ENCODE measurements around the gene CERS6. TPM values are rescaled to one million over a fixed set of nuclear protein-coding genes. Genes with fewer than 3 reads are reported as not detected.

CERS6 gene
- total RNA-seq, 1 donor from 2014 or later = 55.3 TPM

- DNase-seq (ENCODE audit: low read depth) (no peak), FAIRE-seq (no peak)
- H3K4me3 ChIP-seq (ENCODE audit: low read depth, low read length) = no peak overlapping the region
- no peaks in the 10 kb centered on the region for H3K36me3 ChIP-seq (ENCODE audit: control insufficient read depth, insufficient read depth, low read length)
- no peaks in the 10 kb centered on the region for H3K27me3 ChIP-seq (ENCODE audit: control insufficient read depth, insufficient read depth, low read length)
- TF ChIP-seq, protein P1, sequence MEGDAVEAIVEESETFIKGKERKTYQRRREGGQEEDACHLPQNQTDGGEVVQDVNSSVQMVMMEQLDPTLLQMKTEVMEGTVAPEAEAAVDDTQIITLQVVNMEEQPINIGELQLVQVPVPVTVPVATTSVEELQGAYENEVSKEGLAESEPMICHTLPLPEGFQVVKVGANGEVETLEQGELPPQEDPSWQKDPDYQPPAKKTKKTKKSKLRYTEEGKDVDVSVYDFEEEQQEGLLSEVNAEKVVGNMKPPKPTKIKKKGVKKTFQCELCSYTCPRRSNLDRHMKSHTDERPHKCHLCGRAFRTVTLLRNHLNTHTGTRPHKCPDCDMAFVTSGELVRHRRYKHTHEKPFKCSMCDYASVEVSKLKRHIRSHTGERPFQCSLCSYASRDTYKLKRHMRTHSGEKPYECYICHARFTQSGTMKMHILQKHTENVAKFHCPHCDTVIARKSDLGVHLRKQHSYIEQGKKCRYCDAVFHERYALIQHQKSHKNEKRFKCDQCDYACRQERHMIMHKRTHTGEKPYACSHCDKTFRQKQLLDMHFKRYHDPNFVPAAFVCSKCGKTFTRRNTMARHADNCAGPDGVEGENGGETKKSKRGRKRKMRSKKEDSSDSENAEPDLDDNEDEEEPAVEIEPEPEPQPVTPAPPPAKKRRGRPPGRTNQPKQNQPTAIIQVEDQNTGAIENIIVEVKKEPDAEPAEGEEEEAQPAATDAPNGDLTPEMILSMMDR (IDR thresholded peaks at IDR 0.05; ENCODE audit: insufficient read depth, low read length, severe bottlenecking) = no peak
Measured at GRCh38 chr2:168810235-168810634, 354.2 kb downstream of the CERS6 start.

- Histone ChIP-seq H3K27me3 (ENCODE audit: control insufficient read depth, insufficient read depth, low read length) (no peaks in the 10 kb centered on the region), H3K4me3 (ENCODE audit: low read depth, low read length) (no peak overlapping the region), H3K36me3 (ENCODE audit: control insufficient read depth, insufficient read depth, low read length) (no peaks in the 10 kb centered on the region)
- FAIRE-seq (no peak), DNase-seq (ENCODE audit: low read depth) (no peak)
- TF ChIP-seq, protein P1 (IDR thresholded peaks at IDR 0.05; ENCODE audit: insufficient read depth, low read length, severe bottlenecking) = no peak
Measured at GRCh38 chr2:168811696-168812095, 355.6 kb downstream of the CERS6 start.

DNA sequence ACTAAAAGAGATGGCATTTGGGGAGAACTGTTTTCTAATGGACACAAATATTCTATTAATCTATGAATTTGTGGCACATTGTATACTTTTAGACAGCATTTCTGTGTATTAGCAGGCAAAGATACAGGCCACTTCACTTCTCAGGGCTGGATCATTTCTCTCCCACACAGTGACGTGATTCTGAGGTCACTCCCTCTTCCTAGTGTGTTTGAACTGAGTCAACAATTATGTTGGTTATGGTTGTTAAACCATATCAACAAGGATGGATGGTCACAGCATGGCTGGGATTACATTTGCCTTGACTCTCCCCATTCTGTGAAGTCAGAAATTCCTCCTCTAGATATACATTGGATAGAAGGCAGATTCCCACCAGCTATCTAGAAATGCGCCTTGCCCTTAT, 358.0 kb downstream of the CERS6 start:
- peak; percentile 31 for DNase-seq (ENCODE audit: low read depth)
- TF ChIP-seq, protein P1 (IDR thresholded peaks at IDR 0.05; ENCODE audit: insufficient read depth, low read length, severe bottlenecking) = no peak
- FAIRE-seq = no peak
- H3K27me3 ChIP-seq (ENCODE audit: control insufficient read depth, insufficient read depth, low read length) = no peaks in the 10 kb centered on the region
- no peak overlapping the region for H3K4me3 ChIP-seq (ENCODE audit: low read depth, low read length)
- H3K36me3 ChIP-seq (ENCODE audit: control insufficient read depth, insufficient read depth, low read length) = no peaks in the 10 kb centered on the region

GRCh38 chr2:168814939-168815907, 359.2 kb downstream of the CERS6 start:
- Histone ChIP-seq H3K27me3 (ENCODE audit: control insufficient read depth, insufficient read depth, low read length) (no peaks in the 10 kb centered on the region), H3K4me3 (ENCODE audit: low read depth, low read length) (no peak overlapping the region), H3K36me3 (ENCODE audit: control insufficient read depth, insufficient read depth, low read length) (no peaks in the 10 kb centered on the region)
- no peak for DNase-seq (ENCODE audit: low read depth)
- TF ChIP-seq, protein P1 (IDR thresholded peaks at IDR 0.05; ENCODE audit: insufficient read depth, low read length, severe bottlenecking) = no peak
- FAIRE-seq = no peak

DNA sequence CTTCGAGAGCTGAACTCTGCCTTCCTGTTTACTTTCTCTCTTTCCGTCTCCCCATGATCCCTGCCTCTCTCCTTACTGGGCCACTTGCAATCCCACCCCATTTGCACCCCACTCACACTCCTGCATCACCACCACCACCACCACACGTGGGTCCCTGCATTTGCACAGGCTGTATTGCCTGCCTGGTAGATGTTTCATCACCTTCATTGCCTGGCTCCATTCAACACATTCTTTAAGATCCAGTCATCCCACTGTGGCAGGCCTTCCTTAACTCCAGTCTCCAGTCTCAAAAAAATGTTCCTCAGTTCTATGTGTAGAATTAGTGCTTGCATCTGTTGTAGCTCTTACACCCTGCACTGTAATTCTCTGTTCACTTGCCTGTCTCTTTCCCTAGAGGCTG, 360.3 kb downstream of the CERS6 start:
- TF ChIP-seq, protein P1 (IDR thresholded peaks at IDR 0.05; ENCODE audit: insufficient read depth, low read length, severe bottlenecking) = no peak
- Histone ChIP-seq H3K27me3 (ENCODE audit: control insufficient read depth, insufficient read depth, low read length) (no peaks in the 10 kb centered on the region), H3K4me3 (ENCODE audit: low read depth, low read length) (no peak overlapping the region), H3K36me3 (ENCODE audit: control insufficient read depth, insufficient read depth, low read length) (no peaks in the 10 kb centered on the region)
- FAIRE-seq (no peak), DNase-seq (ENCODE audit: low read depth) (peak; percentile 79)

Measured in bronchial epithelial cell (primary cell).